ENCODE data around the gene HTT. TPM values are rescaled to one million over a fixed set of nuclear protein-coding genes. Genes with fewer than 3 reads are reported as not detected.

Gene HTT
- total RNA-seq, 1 experiment from 2014 or later = 6.4 TPM

DNA sequence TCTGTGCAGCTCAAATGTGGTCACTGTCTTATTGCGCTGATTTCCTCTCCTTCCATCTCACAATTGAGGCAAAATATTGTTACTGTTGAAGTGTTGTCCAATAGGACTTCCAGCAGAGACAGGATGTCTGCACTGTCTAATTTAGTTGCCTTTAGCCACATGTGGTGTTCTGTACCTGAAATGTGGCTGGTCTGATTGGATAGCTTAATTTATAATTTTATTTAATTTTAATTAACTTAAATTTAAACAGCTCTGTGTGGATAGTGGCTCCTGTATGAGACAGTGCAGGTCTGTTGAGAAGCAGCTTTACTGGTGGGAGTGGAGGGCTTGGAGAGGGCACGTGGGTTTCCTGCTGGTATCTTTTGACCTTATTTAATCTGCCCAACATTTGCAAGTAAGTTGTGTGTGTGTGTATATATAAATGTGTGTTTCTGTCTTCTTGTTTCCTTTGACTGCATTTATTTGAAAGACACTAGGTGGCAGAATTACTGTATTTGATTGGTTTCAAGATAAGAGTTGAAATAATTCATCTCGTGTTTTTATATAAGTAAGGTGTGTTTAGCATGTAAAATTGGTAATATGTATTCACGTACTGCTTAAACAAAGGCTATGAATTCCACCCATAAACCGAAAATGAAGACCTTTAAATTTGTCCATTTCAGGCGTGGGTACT, 119.2 kb downstream of the HTT start:
- no peak for DNase-seq
- no peak overlapping the region for H3K4me3 ChIP-seq
- H3K27me3 ChIP-seq = no peaks in the 10 kb centered on the region
- no peaks in the 10 kb centered on the region; the same call in 1 of the 2 replicates for H3K36me3 ChIP-seq
- no peaks in the 10 kb centered on the region for H3K9me3 ChIP-seq

DNA sequence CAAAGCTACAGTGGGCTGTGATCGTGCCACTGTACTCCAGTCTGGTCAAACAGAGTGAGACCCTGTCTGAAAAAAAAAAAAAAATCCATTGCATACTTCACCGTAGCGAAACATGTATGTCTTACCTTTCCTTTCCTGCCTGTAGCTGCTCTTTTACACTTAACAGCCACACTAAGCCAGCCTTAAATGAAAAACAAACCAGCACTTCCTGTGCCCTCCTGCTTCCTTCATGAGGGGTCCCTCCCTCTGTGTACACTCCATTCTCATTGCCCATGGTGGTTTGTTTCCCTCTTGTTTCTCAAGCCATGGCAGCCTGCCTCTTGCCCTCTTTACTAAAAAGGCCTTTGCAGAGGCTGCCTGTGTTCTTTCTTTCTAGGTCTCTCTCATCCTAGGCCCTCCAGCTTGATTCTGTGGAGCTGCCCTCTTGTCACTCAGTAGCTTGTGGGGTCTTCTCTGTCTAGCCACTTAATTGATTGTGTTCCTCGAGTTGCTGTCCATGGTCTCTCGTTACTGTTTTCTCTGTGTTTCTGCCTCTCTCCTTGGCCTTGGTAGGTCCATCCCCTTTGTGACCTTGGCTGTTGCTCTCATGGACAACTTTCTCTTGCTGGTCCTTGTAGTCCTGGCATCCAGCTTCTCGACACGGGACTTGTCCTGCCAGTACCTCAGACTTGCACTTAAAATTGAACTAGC, 122.3 kb downstream of the HTT start:
- no peak for DNase-seq
- H3K9me3 ChIP-seq = no peaks in the 10 kb centered on the region
- H3K36me3 ChIP-seq = no peaks in the 10 kb centered on the region
- no peak overlapping the region for H3K4me3 ChIP-seq
- no peaks in the 10 kb centered on the region for H3K27me3 ChIP-seq

DNA sequence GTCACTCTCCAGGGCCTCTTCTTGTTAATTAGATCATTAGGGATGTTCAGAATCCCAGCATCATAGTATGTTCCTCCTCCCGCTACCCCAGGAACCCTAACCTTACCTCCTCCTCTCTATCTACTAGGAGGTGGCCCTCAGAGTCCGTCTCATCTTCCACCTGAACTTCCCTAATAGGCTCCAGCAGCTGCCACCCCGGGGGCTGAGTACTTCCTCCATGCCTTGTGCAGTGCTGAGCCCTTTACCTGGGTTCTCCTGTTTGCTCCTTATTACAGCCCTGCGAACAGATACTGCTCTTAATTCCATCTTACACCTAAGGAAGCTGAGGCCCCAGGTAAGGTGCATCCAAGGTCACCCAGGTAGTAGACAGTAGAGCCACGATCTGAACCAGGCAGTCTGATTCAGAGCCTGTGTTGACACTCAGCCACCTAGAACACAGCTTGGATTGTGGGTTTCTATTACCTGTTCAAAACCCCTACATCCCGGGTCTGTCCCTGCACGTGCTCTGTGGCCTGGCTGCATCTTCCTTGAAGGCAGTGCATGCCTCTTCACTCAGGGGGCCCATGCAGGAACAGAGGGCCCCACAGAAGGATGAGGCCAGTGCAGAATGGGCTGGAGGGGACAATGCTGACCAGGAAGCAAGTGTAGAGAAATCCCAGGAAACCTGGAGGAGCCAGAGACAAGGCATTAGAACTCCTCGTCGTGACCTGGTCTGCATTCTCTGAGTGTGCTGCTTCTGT, 123.1 kb downstream of the HTT start:
- Histone ChIP-seq H3K9me3 (no peaks in the 10 kb centered on the region), H3K27me3 (no peaks in the 10 kb centered on the region), H3K4me3 (no peak overlapping the region), H3K36me3 (no peaks in the 10 kb centered on the region)
- no peak for DNase-seq

DNA sequence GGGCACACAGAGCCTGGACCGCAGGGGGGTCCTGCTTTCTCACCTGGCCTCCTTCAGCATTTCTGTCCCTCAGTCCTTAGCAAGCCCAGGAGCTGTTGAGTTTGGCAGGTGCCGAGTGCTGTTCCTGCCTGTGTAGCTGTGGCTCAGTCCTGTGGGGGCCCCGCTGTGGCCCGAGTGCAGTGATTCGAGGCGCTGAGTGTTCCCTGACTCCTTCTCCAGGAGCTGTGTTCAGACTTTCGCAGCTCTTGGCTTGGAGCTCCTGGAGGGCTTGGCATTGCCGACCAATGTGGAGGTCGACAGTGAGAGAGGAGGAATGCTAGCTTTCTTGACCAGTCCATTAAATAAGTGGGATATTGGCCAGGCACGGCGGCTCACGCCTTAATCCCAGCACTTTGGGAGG, 124.4 kb downstream of the HTT start:
- H3K27me3 ChIP-seq = no peaks in the 10 kb centered on the region
- no peak overlapping the region for H3K4me3 ChIP-seq
- H3K9me3 ChIP-seq = no peaks in the 10 kb centered on the region
- no peaks in the 10 kb centered on the region for H3K36me3 ChIP-seq
- no peak for DNase-seq

DNA sequence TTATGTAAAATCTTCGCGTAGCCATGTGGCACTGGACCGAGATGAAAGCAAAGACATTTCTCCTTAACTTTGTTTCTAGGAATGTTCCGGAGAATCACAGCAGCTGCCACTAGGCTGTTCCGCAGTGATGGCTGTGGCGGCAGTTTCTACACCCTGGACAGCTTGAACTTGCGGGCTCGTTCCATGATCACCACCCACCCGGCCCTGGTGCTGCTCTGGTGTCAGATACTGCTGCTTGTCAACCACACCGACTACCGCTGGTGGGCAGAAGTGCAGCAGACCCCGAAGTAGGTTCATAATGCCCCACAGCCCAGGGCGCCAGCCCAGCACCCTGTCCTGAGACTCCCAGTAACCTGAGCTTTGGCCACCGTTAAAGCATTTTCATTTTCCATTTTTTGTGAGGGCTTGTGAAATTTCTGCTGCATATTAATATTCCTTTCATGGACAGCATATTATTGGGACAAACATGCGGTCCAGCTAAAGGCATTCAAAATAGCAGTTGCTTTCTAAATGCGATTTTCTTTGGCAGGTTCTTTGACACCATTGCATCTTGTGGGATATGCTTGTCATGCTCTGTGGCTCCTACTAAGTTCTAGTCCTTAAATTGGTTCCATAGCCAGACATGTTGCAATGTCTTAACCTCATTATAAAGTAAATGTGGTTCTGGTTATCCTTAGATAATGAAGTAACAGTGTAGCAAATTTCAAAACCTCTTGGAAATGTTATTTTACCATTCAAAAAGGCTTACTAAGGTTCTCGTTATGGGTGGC, 125.4 kb downstream of the HTT start:
- Histone ChIP-seq H3K27me3 (no peaks in the 10 kb centered on the region), H3K4me3 (no peak overlapping the region), H3K9me3 (no peaks in the 10 kb centered on the region), H3K36me3 (no peaks in the 10 kb centered on the region)
- DNase-seq = no peak

DNA sequence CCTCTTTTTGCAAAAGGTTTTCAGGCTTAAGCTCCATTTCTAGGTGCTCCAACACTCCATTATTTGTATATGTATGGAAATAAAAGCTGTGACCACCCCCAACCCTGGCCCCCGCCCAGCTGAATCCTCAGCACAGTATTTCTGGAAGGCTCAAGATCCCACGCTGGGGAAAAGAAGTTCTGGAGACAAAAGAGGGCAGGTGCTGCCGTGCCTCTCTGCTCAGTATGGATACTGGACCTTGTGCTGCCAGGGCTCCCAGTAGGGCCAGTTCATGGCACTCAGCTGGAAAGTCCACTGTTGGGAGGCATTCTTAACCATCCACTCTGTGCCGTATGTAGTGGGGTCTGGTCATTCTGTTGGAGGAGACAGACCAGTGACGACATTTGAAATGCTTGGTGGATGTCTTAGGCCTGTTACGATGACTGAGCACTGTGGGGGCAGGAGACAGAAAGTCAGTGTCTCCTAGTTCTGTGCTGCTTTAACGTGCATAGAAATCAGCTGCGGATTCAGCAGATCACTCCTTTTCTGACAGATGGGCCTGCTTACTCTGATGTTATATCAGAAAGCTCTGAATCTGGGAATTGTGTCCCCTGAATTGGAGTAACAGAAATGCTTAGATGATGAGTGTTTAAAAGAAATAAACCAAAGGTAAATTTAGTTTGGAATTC, 126.1 kb downstream of the HTT start:
- no peak for DNase-seq
- no peak overlapping the region for H3K4me3 ChIP-seq
- H3K27me3 ChIP-seq = no peaks in the 10 kb centered on the region
- no peaks in the 10 kb centered on the region for H3K36me3 ChIP-seq
- no peaks in the 10 kb centered on the region for H3K9me3 ChIP-seq

DNA sequence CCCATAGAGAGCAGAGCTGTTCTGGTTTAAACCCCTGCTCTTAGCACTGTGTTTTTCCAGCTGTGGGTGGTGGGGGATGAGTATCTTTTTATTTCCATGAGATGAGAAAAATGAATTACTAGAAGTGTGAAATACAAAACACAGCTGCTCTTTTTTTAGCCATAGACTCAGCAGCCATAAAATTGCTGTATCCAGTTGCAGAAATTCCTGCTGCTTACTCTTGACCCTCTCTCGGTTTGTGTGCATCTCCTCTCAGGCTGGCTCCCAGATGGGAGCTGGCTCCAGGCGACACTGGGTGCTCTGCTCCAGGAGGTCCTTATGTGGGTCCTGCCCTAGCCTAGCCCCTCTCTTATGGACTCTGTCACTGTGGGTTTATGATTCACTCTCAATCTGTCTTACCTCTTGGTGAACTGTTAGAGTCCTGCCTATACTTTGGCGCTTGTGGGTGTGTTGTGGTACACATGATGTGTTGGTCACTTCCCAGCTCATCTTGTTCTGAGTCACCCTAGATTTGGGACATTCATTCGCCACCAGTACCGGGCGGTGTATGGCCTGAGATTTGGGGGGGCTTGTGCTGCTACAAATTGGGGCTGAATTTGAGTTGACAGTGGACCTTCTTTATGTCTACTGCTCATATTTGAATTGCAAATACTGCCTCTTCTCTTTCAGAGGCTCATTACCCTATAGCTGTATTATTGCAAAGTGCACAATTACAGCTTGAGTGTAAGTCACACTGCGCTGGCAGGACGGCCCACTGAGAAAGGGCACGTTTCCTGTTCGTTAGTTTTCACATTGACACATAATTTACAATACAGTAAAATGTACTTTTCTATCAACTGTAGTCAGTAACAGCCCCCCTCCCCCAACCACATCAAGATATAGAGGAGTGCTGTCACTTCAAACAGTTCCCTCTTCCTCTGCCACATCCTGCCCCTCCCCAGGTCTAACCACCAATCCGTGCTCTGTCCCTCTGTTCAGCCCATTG, 127.5 kb downstream of the HTT start:
- H3K9me3 ChIP-seq = no peaks in the 10 kb centered on the region
- H3K36me3 ChIP-seq = no peaks in the 10 kb centered on the region
- DNase-seq = no peak

DNA sequence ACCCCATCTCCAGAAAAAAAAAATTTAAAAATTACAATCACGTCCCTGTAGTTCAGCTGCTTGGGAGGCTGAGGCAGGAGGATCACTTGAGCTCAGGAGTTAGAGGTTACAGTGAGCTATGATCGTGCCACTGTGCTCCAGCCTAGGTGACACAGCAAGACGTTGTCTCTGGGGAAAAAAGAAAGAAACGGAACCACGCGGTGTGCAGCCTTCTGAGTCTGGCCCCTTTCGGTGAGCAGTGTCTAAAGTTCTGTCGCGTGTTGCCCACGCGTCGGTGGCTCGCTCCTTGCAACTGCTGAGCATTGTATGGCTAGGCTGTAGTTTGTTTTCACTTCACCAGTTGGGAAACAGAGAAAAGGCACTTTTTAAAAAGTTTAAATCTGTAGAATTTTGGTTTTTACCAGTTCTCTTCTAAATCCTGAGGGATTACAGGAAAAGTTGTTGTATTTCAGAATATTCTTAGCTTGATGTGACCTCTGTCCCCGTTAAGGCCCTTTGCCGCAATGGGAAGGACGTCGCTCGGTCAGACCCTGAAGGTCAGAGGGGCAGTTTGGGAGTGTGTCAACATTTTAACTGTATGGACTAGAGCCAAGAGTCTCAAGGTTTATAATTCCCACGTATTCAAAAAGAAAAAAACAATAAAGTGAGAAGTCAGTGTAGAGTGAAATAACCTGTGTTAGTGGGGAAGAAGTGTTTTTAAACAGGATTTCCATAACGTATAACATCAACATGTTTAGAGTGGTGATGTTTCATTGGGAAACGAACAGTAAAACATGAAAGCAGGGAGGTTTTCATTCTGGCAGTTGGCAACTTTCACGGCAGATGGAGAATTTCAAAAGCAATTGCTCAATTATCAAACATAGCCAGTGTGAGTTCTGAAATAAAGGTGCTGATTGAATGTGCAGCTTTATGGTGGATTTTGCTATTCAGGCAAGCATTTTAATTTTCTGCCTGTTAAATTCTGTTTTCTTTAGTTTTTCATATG, 128.6 kb downstream of the HTT start:
- no peaks in the 10 kb centered on the region for H3K9me3 ChIP-seq
- no peaks in the 10 kb centered on the region; the same call in 1 of the 2 replicates for H3K36me3 ChIP-seq
- no peak for DNase-seq

More for the DNA sequence above, 127.5 kb downstream of the HTT start:
- Histone ChIP-seq H3K27me3 (no peaks in the 10 kb centered on the region), H3K4me3 (no peak overlapping the region)

DNA sequence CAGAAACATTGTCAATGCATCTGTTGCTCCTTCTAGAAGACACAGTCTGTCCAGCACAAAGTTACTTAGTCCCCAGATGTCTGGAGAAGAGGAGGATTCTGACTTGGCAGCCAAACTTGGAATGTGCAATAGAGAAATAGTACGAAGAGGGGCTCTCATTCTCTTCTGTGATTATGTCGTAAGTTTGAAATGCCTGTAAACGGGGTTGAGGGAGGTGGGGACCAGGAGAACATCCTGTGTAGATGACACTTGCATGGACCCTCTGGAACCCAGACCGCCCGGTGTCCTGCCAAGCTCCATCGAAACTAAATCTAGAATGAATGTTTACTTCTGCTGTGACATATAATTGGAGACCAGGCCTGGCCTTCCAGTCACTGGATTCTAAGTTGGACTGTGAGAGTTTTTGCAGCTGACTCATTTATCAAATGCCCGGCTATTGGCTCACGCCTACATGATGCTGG, 129.5 kb downstream of the HTT start:
- H3K27me3 ChIP-seq = no peaks in the 10 kb centered on the region
- H3K4me3 ChIP-seq = no peak overlapping the region
- H3K9me3 ChIP-seq = no peaks in the 10 kb centered on the region
- peaks cover 3% of the 10 kb centered on the region for H3K36me3 ChIP-seq
- DNase-seq = no peak

More for the DNA sequence above, 128.6 kb downstream of the HTT start:
- no peak overlapping the region for H3K4me3 ChIP-seq
- no peaks in the 10 kb centered on the region for H3K27me3 ChIP-seq

DNA sequence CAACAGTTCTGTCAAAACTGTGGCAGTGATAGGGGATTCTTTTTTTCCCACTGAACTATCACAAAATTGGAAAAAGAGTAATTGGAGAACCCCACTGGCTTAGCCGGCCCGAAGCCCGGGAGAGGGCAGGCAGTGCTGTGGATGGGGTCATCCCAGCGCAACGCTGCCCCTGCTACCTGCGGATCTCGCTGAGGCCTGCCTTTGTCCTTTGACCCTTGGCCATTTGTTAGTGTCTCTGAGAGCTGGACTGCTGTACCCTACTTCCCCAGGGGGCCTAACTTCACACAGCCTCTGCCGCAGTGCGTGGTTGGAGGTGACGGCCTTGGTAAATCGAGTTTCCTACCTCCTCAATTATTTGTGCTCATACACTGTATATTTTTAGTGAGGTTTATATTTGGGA, 131.5 kb downstream of the HTT start:
- no peak for DNase-seq
- H3K27me3 ChIP-seq = no peaks in the 10 kb centered on the region
- peaks cover 3% of the 10 kb centered on the region for H3K36me3 ChIP-seq
- H3K4me3 ChIP-seq = no peak overlapping the region
- H3K9me3 ChIP-seq = no peaks in the 10 kb centered on the region

DNA sequence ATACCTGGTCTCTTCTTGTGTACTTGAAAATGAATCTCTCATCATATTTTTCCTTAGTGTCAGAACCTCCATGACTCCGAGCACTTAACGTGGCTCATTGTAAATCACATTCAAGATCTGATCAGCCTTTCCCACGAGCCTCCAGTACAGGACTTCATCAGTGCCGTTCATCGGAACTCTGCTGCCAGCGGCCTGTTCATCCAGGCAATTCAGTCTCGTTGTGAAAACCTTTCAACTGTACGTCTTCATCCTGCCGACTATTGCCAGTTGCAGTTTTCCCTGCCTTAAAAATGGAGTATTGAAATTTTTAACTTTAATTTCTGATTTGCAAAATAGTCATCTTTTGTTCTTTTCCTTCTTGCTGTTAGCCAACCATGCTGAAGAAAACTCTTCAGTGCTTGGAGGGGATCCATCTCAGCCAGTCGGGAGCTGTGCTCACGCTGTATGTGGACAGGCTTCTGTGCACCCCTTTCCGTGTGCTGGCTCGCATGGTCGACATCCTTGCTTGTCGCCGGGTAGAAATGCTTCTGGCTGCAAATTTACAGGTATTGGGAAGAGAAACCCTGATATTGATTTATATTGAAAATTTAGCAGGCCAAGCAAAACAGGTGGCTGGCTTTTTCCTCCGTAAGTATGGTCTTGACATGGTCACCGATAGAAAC, 132.1 kb downstream of the HTT start:
- Histone ChIP-seq H3K9me3 (no peaks in the 10 kb centered on the region), H3K27me3 (no peaks in the 10 kb centered on the region), H3K4me3 (no peak overlapping the region), H3K36me3 (peaks cover 3% of the 10 kb centered on the region)
- DNase-seq = no peak

DNA sequence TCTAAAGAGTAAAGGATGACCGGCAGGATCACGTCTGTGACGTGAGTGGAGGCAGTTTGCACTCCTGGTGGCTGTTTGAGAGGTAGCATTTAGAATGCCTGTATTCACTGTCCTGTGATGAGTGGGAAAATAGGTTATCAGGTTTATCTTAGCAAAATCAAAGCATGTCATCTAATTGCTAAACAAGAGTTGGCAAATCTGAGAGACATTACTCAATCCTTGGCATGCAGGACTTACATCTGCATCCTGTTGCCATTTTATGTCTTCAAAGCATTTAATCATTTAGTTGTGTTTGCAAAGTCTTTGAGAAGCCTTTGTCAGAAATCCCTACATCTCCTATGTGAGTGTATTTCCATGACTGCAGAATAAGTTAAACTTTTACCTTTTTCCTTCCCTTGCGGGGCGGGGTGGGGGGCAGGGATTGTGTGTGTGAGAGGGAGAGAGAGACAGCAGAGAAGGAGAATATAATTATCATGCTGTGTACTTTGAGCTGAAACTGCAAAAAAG, 133.1 kb downstream of the HTT start:
- Histone ChIP-seq H3K9me3 (no peaks in the 10 kb centered on the region), H3K4me3 (no peak overlapping the region), H3K27me3 (no peaks in the 10 kb centered on the region), H3K36me3 (peaks cover 4% of the 10 kb centered on the region)
- no peak for DNase-seq

DNA sequence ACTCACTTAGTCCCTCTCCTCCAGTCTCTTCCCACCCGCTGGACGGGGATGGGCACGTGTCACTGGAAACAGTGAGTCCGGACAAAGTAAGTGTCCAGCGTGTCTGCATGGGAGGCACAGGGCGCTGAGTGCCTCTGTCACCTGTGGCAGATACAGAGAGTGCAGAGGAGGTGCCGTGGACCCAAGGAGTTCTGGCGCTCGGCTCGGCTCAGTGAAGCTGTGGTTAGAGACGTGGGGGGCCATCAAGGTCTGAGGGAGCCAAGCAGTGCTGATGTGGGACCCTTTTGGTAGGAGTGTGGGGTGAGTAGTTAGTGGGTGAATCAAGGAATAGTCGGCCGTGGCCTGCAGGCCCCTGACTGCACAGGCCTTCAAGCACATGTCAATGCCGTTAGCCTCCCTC, 134.3 kb downstream of the HTT start:
- DNase-seq = no peak
- Histone ChIP-seq H3K9me3 (no peaks in the 10 kb centered on the region), H3K4me3 (no peak overlapping the region), H3K36me3 (peaks cover 4% of the 10 kb centered on the region), H3K27me3 (no peaks in the 10 kb centered on the region)

All from MG63 (cell line).